DND-41 (cell line): ENCODE measurements around the gene PSMD14.

ENCODE experiments used
- EZH2 ChIP-seq: IDR thresholded peaks from 3 replicates; pipeline ENCODE4 v1.6.1; 2012; ENCODE audit warnings: borderline replicate concordance, low read depth, mild to moderate bottlenecking, moderate library complexity, low read length, inconsistent platforms; ENCODE audit not compliant: severe bottlenecking
- TF ChIP-seq, protein P1 (sequence below): IDR thresholded peaks from 2 replicates; pipeline ENCODE4 v1.5.1; 2012; ENCODE audit warnings: borderline replicate concordance, low read length, moderate library complexity, mild to moderate bottlenecking; ENCODE audit not compliant: poor library complexity, severe bottlenecking; ENCODE audit errors: extremely low read depth

DNA sequence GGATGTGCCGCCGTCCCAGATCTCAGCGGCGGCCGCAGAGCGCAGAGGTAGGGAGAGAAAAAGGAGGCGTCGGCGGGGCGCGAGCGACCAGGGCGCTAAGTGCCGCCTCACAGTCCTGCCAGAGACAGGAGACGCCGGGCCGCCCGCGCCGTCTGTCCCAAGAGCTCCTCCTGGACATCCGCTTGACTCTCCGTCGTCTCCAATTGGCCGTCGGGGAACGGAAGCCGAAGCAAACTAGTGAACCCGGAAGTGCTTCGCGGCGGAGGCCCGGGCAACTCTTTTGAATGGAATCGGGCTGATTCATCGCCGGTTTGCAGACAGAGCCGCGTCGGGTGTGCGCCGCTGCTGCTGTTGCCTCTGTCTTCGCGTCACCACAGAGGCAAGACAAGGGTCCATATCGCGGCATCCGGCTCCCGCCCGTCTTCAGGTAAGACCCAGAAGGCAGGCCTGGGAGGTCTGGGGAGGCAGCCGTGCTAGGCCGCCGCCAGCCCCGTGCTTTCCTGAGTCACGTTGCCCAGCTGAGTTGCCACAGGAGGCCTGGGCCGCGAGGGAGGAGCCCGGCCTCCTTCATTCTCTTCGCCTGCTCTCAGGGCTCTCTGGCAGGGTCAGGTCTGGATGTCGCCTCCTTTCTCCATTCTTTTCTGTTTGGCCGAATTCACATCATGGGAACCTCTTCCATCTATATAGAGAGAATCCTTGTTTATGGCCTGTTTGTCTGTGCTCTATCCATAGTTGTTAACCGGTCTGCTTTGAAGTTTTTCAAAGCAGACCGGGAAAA, at the start of gene PSMD14:
- TF ChIP-seq, protein P1, sequence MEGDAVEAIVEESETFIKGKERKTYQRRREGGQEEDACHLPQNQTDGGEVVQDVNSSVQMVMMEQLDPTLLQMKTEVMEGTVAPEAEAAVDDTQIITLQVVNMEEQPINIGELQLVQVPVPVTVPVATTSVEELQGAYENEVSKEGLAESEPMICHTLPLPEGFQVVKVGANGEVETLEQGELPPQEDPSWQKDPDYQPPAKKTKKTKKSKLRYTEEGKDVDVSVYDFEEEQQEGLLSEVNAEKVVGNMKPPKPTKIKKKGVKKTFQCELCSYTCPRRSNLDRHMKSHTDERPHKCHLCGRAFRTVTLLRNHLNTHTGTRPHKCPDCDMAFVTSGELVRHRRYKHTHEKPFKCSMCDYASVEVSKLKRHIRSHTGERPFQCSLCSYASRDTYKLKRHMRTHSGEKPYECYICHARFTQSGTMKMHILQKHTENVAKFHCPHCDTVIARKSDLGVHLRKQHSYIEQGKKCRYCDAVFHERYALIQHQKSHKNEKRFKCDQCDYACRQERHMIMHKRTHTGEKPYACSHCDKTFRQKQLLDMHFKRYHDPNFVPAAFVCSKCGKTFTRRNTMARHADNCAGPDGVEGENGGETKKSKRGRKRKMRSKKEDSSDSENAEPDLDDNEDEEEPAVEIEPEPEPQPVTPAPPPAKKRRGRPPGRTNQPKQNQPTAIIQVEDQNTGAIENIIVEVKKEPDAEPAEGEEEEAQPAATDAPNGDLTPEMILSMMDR, result peak; percentile 6
- TF ChIP-seq EZH2, result no peak
